Osteocyte (in vitro differentiated cells): ENCODE measurements around the gene ROS1. TPM values are rescaled to one million over a fixed set of nuclear protein-coding genes. Genes with fewer than 3 reads are reported as not detected.
A peak's percentile ranks its signal among the peaks of the same experiment; 100 is the strongest.

Experiments used
- DNase-seq: peaks from one replicate; pipeline ENCODE4 v3.0.0; 2021; ENCODE audit warnings: mixed read lengths; ENCODE audit not compliant: unreplicated experiment; ENCODE audit errors: extremely low spot score
- H3K27ac Mint-ChIP-seq: one replicate; pipeline ENCODE4 v1.8.0; 2021; ENCODE audit warnings: mild to moderate bottlenecking, mixed read lengths; ENCODE audit not compliant: unreplicated experiment
- H3K27me3 Mint-ChIP-seq: one replicate; pipeline ENCODE4 v1.8.0; 2021; ENCODE audit warnings: mixed read lengths; ENCODE audit not compliant: unreplicated experiment
- H3K36me3 Mint-ChIP-seq: one replicate; pipeline ENCODE4 v1.8.0; 2021; ENCODE audit warnings: mixed read lengths; ENCODE audit not compliant: unreplicated experiment
- H3K4me1 Mint-ChIP-seq: one replicate; pipeline ENCODE4 v1.8.0; 2021; ENCODE audit warnings: mixed read lengths; ENCODE audit not compliant: unreplicated experiment
- H3K4me3 Mint-ChIP-seq: one replicate; pipeline ENCODE4 v1.8.0; 2021; ENCODE audit warnings: mild to moderate bottlenecking, moderate library complexity, mixed read lengths; ENCODE audit not compliant: unreplicated experiment
- H3K9me3 Mint-ChIP-seq: one replicate; pipeline ENCODE4 v1.8.0; 2021; ENCODE audit warnings: mixed read lengths; ENCODE audit not compliant: unreplicated experiment
- total RNA-seq: library from RNA; stranded (reverse); gene quantifications from 2 replicates; pipeline ENCODE4 v1.2.1, GENCODE V29; 2021
- TF ChIP-seq, protein P1 (sequence below): fragments of 200-600 bp; sonication (generic); IDR thresholded peaks from 2 replicates; pipeline ENCODE4 v1.5.0; 2021; ENCODE audit warnings: antibody characterized with exemption, mild to moderate bottlenecking, moderate library complexity

The ROS1 gene
- total RNA-seq, 1 donor from 2014 or later, result not detected

DNA sequence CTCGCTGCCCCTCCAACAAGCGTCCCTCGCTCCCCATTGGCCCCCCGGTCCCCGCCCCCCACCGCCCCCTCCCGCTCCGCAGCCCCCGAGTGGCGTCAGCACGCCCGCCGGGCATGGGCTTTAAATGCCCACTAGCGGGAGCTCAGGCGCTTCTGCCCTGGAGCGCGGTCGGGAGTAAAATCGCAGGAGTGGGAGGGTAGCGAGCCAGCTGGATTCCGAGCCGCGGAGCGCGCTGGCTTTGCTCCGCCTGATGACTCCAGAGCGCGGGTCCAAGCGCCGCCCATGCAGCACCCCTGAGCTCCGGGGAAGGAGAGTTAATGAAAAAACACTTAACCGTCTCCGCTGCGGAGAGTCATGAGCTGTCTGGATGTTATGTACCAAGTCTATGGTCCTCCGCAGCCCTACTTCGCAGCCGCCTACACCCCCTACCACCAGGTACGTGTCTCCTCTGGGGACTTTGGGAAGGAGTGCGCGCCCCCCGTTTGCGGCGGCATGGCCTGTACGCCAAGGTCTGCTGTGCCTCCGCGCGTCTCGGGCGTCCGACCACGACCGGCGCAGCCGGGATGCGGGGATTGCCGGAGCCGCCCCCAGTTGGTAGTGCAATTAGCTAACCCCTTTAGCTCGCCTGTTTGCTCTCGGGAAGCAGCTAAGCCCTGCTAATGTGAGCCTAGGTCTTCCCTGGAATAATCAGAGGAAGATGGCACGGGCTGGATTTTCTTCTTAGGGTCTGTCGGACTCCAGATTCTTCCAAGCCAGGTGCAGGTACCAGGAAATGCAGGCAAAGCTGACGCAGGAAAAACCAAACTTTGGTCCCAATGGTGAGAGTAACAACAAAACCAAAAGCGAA lies 160.1 kb downstream of the ROS1 start, which contains the start of gene VGLL2:
VGLL2 (plus strand) TSS at position 149 of the 847 bp plus-strand sequence; CDS start at position 355, 206 bp downstream.
- H3K27me3 Mint-ChIP-seq, result peaks cover 87% of the 10 kb centered on the region
- H3K36me3 Mint-ChIP-seq, result no peaks in the 10 kb centered on the region
- H3K27ac Mint-ChIP-seq, result no peak within 1 kb of the TSS
- no peaks in the 10 kb centered on the region for H3K9me3 Mint-ChIP-seq
- H3K4me1 Mint-ChIP-seq, result peaks cover 24% of the 10 kb centered on the region
- TF ChIP-seq, protein P1, sequence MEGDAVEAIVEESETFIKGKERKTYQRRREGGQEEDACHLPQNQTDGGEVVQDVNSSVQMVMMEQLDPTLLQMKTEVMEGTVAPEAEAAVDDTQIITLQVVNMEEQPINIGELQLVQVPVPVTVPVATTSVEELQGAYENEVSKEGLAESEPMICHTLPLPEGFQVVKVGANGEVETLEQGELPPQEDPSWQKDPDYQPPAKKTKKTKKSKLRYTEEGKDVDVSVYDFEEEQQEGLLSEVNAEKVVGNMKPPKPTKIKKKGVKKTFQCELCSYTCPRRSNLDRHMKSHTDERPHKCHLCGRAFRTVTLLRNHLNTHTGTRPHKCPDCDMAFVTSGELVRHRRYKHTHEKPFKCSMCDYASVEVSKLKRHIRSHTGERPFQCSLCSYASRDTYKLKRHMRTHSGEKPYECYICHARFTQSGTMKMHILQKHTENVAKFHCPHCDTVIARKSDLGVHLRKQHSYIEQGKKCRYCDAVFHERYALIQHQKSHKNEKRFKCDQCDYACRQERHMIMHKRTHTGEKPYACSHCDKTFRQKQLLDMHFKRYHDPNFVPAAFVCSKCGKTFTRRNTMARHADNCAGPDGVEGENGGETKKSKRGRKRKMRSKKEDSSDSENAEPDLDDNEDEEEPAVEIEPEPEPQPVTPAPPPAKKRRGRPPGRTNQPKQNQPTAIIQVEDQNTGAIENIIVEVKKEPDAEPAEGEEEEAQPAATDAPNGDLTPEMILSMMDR, result no peak
- peak within 1 kb of the TSS; percentile 75 for H3K4me3 Mint-ChIP-seq
- no peak for DNase-seq

DNA sequence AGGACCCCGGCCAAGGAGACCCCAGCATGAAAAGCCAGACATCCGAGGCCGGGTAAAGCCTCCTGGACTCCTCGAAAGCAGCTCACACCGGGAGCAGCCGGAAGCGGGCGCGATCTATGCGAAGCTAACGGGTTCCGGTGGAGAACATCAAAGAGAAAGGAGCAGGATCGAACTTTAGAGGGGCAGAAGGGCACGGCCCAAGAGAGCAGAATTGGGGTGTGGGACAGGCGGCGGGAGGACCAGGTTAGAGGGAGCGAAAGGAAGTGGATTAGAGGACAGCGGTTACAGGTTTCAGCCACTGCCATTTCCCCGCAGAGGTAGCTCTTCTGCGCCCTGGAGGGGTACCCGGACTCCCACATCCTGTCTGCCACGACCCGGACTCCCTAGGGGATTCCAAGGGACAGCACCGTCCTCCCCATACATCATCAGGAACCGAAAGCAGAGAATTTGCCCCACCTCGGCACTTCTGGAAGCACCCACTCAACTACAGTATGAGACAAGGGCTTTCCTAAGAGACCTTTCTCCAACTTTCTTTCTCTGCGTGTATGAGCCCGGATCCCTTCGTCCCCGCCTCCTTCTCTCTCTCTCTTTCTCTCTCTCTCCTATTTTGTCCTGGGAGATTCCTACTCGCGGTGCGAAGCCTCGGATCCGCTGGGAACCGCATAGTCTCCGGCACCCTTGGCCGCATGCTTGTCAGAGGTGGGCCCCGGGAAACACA lies 160.9 kb downstream of the ROS1 start:
- DNase-seq, result no peak
- peak overlapping the region; percentile 75 for H3K4me3 Mint-ChIP-seq
- H3K4me1 Mint-ChIP-seq, result peaks cover 20% of the 10 kb centered on the region
- TF ChIP-seq, protein P1, result no peak
- peaks cover 88% of the 10 kb centered on the region for H3K27me3 Mint-ChIP-seq
- no peak overlapping the region for H3K27ac Mint-ChIP-seq
- H3K36me3 Mint-ChIP-seq, result no peaks in the 10 kb centered on the region
- no peaks in the 10 kb centered on the region for H3K9me3 Mint-ChIP-seq

DNA sequence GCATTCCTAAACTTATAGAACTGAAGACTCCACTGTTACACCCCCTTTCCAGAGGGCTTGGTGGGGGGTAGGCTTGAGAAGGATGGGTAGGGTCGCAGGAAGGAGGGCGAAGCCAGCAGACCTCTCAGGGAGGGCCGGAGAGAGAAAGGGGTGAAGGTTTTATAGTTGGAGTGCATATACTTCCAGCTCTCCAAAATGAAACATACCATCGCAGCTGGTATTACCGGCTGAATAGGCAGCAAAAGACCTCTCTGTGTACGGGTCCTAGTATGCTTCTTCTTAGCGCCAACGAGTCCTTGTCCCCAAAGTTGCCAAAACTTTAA lies 161.4 kb downstream of the ROS1 start:
- Mint-ChIP-seq H3K27ac (no peak overlapping the region), H3K9me3 (no peaks in the 10 kb centered on the region), H3K4me3 (peak overlapping the region; percentile 75), H3K4me1 (peaks cover 19% of the 10 kb centered on the region), H3K27me3 (peaks cover 87% of the 10 kb centered on the region), H3K36me3 (no peaks in the 10 kb centered on the region)
- TF ChIP-seq, protein P1, result no peak
- DNase-seq, result no peak

DNA sequence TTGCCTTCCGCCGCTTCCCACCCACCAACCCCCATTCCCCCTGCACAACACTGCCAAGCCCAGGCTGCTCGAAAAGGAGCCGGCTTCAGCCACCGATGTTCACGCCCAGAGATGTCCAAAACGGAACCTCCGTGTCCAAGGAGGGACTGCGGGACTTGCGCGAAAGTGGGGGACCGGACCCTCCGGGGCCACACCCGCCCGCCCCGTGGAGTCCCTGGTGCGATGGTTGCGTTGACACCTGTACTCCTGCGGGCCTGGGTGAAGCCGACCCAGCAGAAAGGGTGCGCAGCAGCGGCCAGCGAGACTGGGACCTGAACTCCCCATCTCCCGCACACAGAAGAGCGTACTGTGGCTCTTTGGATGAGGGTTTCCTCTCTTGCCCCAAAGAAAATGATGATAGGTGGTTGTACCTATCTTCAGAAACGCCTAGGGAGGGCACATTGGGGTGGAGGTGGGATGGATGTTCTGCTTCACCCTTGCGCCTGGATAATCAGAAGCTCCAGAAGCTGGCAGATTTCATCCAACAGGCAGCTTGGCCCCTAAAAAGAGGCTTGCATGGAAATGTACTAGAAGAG lies 162.3 kb downstream of the ROS1 start:
- Mint-ChIP-seq H3K27me3 (peaks cover 82% of the 10 kb centered on the region), H3K4me3 (no peak overlapping the region), H3K4me1 (peaks cover 19% of the 10 kb centered on the region), H3K9me3 (no peaks in the 10 kb centered on the region), H3K36me3 (no peaks in the 10 kb centered on the region), H3K27ac (no peak overlapping the region)
- no peak for DNase-seq
- TF ChIP-seq, protein P1, result no peak

DNA sequence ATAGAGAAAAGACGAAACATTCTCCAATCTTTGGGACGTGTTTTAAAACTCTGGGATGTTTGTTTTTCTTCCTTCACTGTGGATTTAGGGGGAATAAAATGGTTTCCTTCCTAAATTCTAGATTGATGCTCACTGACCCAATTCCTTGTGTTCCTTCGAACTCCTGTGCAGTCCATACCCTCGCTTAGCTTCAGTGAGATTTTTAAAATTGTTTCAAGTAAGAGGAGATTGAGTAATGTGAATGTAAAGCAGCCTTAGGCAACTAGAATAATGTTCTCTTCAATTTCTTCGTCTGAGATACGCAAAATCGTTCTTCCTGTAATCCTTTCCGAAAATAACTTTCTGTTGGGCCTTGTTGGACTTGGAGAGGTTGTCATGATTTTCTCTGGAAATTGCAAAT lies 162.9 kb downstream of the ROS1 start:
- Mint-ChIP-seq H3K9me3 (no peaks in the 10 kb centered on the region), H3K27me3 (peaks cover 77% of the 10 kb centered on the region), H3K36me3 (no peaks in the 10 kb centered on the region), H3K4me3 (no peak overlapping the region), H3K4me1 (peaks cover 19% of the 10 kb centered on the region), H3K27ac (no peak overlapping the region)
- no peak for DNase-seq
- TF ChIP-seq, protein P1, result no peak
